Esophagus muscularis mucosa (tissue), 4 donors: ENCODE results near the gene ZFP36. TPM values are rescaled to one million over a fixed set of nuclear protein-coding genes. Genes with fewer than 3 reads are reported as not detected.
A peak's percentile ranks its signal among the peaks of the same experiment; 100 is the strongest.
"Not testable (repeated sequence)": the region's sequence is repeated elsewhere in the genome, so short reads cannot be mapped to it uniquely, and the experiment has no call there.

Experiments
- DNase-seq: peaks from one replicate; pipeline ENCODE4 v3.0.0-alpha.2; 2017; ENCODE audit errors: extremely low spot score
- H3K27ac ChIP-seq, 4 donors: fragments of 200-600 bp; sonication (generic); replicated peaks in 1 of 4; 1 replicate in 3 of 4; 2 replicates in 1 of 4; pipeline ENCODE4 v1.5.1; 2016 to 2019; ENCODE audit warnings: mild to moderate bottlenecking in 1 of 4
- H3K27me3 ChIP-seq, 4 donors: fragments of 200-600 bp; sonication (generic); one replicate each; pipeline versions ENCODE4 v1.5.1 to v1.6.0; 2016 to 2019
- H3K36me3 ChIP-seq, 4 donors: fragments of 200-600 bp; sonication (generic); one replicate each; pipeline ENCODE4 v1.5.1; 2016 to 2019
- H3K4me1 ChIP-seq, 4 donors: fragments of 200-600 bp; sonication (generic); one replicate each; pipeline ENCODE4 v1.5.1; 2016 to 2019
- H3K4me3 ChIP-seq, 4 donors: fragments of 200-600 bp; sonication (generic); 1 replicate in 2 of 4; 2 replicates in 2 of 4; pipeline ENCODE4 v1.5.1; 2016 to 2019; ENCODE audit warnings: mild to moderate bottlenecking in 4 of 4, moderate library complexity in 1 of 4
- H3K9me3 ChIP-seq, 4 donors: fragments of 200-600 bp; sonication (generic); 1 replicate in 3 of 4; 2 replicates in 1 of 4; pipeline ENCODE4 v1.5.1; 2016 to 2019
- CTCF ChIP-seq, 3 experiments: fragments of 200-600 bp in 2 of 3; fragments of 450-650 bp in 1 of 3; sonication (generic) in 2 of 3; IDR thresholded peaks; one replicate each; pipeline ENCODE4 v1.5.1; 2017 to 2019; ENCODE audit warnings: antibody characterized with exemption in 3 of 3, mild to moderate bottlenecking in 2 of 3, moderate library complexity in 1 of 3
- EP300 ChIP-seq: sonication (generic); formaldehyde crosslinking; IDR thresholded peaks from one replicate; pipeline ENCODE4 v1.6.1; 2017; ENCODE audit warnings: antibody characterized with exemption
- POLR2A ChIP-seq: fragments of 450-650 bp; IDR thresholded peaks from one replicate; pipeline ENCODE4 v1.6.1; 2017; ENCODE audit warnings: antibody characterized with exemption, moderate library complexity, mild to moderate bottlenecking, low read depth
- POLR2AphosphoS5 ChIP-seq, 2 donors: sonication (generic); formaldehyde crosslinking; IDR thresholded peaks; one replicate each; pipeline ENCODE4 v1.6.1; 2017; ENCODE audit warnings: antibody characterized with exemption in 2 of 2
- WGBS: methylation state at CpG from one replicate; pipeline ENCODE4 v1.1.5; 2018; 5-methylcytosine and 5-hydroxymethylcytosine counted together
- intact Hi-C: fragments of 100-400 bp; cut with DNase I; formaldehyde crosslinking; loops from one replicate; pipeline ENCODE4 v1.15.1; 2023
- total RNA-seq, 4 donors: library from RNA; depleted of rRNA; stranded (reverse); fragments of >200 nt; gene quantifications; one replicate each; pipeline versions ENCODE4 v1.1.0 to v1.2.1, GENCODE V29; 2016

ZFP36 gene
- total RNA-seq, 4 donors from 2014 or later: 135 to 577 (median 196) TPM

GRCh38 chr19:39372047-39372802, 34.4 kb upstream of the ZFP36 start:
- no peaks in the 10 kb centered on the region for H3K27me3 ChIP-seq
- WGBS: 32% methylated on average over 7 of the region's 8 CpGs
- TF ChIP-seq POLR2AphosphoS5 (IDR thresholded peaks at IDR 0.05) (peak; percentile 73 to 80), CTCF (IDR thresholded peaks at IDR 0.05) (no peak)
- peak overlapping the region; percentile 90 to 95 (median 91) for H3K27ac ChIP-seq
- peaks cover 21 to 44% (median 37%) of the 10 kb centered on the region in 4 donors for H3K4me1 ChIP-seq
- no peak for DNase-seq
- H3K9me3 ChIP-seq: no peaks in the 10 kb centered on the region
- H3K36me3 ChIP-seq: peaks cover 30 to 74% (median 58%) of the 10 kb centered on the region in 4 donors
- peak overlapping the region in 2 of 4 donors; percentile 19 to 26 for H3K4me3 ChIP-seq
- intact Hi-C loops: no loop called here

GRCh38 chr19:39372941-39373340, 33.7 kb upstream of the ZFP36 start:
- peaks cover 37 to 77% (median 65%) of the 10 kb centered on the region in 4 donors for H3K36me3 ChIP-seq
- peaks cover 21 to 39% (median 36%) of the 10 kb centered on the region in 4 donors for H3K4me1 ChIP-seq

GRCh38 chr19:39375929-39376328, 30.7 kb upstream of the ZFP36 start:
- H3K27me3 ChIP-seq: no peaks in the 10 kb centered on the region
- H3K4me3 ChIP-seq: no peak overlapping the region
- intact Hi-C loops: no loop called here
- H3K9me3 ChIP-seq: no peaks in the 10 kb centered on the region
- DNase-seq: no peak
- peaks cover 21 to 38% (median 35%) of the 10 kb centered on the region in 4 donors for H3K4me1 ChIP-seq
- TF ChIP-seq POLR2A (no peak), EP300 (no peak), CTCF (IDR thresholded peaks at IDR 0.05) (no peak), POLR2AphosphoS5 (IDR thresholded peaks at IDR 0.05) (no peak)
- H3K36me3 ChIP-seq: peaks cover 54 to 77% (median 69%) of the 10 kb centered on the region in 4 donors
- peak overlapping the region in 2 of 4 donors; percentile 34 to 91 for H3K27ac ChIP-seq

More at GRCh38 chr19:39372941-39373340, 33.7 kb upstream of the ZFP36 start:
- TF ChIP-seq POLR2AphosphoS5 (IDR thresholded peaks at IDR 0.05): no peak
- no peak for TF ChIP-seq POLR2A
- no peak for TF ChIP-seq EP300
- TF ChIP-seq CTCF (IDR thresholded peaks at IDR 0.05): no peak
- Histone ChIP-seq H3K9me3 (no peaks in the 10 kb centered on the region), H3K4me3 (peak overlapping the region in 2 of 4 donors; percentile 19 to 26), H3K27ac (peak overlapping the region; percentile 90 to 95 (median 91)), H3K27me3 (no peaks in the 10 kb centered on the region)
- DNase-seq: no peak
- WGBS: 40% methylated on average over 1 of the region's 2 CpGs
- intact Hi-C loops: no loop called here

GRCh38 chr19:39377373-39378362, 29.0 kb upstream of the ZFP36 start:
- no peak overlapping the region for H3K4me3 ChIP-seq
- H3K27me3 ChIP-seq: no peaks in the 10 kb centered on the region
- H3K27ac ChIP-seq: no peak overlapping the region
- intact Hi-C loops: no loop called here
- peaks cover 11 to 25% (median 18%) of the 10 kb centered on the region in 4 donors for H3K4me1 ChIP-seq
- no peak for DNase-seq
- WGBS: 85% methylated on average over 9 of the region's 18 CpGs
- TF ChIP-seq POLR2A (no peak), POLR2AphosphoS5 (IDR thresholded peaks at IDR 0.05) (no peak), CTCF (IDR thresholded peaks at IDR 0.05) (no peak), EP300 (no peak)
- peaks cover 65 to 86% (median 80%) of the 10 kb centered on the region in 4 donors for H3K36me3 ChIP-seq
- no peaks in the 10 kb centered on the region for H3K9me3 ChIP-seq

- H3K4me3 ChIP-seq, H3K4me1 ChIP-seq, DNase-seq, intact Hi-C loops, H3K9me3 ChIP-seq, H3K27me3 ChIP-seq: not testable (repeated sequence)
- Histone ChIP-seq H3K36me3 (peaks cover 75 to 99% (median 95%) of the 10 kb centered on the region in 4 donors), H3K27ac (peak overlapping the region in 2 of 4 donors; percentile 42 to 45)
- 100% methylated on average over 4 of the region's 4 CpGs for WGBS
Observed at GRCh38 chr19:39379366-39379765, 27.3 kb upstream of the ZFP36 start.
